Right lobe of liver (tissue), 6 donors: Measurements from ENCODE around the gene ORC1. TPM values are rescaled to one million over a fixed set of nuclear protein-coding genes. Genes with fewer than 3 reads are reported as not detected.

Source experiments
- ATAC-seq, 4 donors: fragments of 200-7000 bp; cut with Tn5 transposase; one replicate each; pipeline ENCODE4 v1.9.1; 2020; ENCODE audit warnings: mild to moderate bottlenecking in 4 of 4, moderate library complexity in 4 of 4
- DNase-seq, 3 donors: peaks; one replicate each; pipeline ENCODE4 v3.0.0-alpha.2; 2020
- H3K27ac ChIP-seq, 3 donors: fragments of 200-600 bp; one replicate each; pipeline ENCODE4 v1.8.0; 2022
- H3K27me3 ChIP-seq, 2 donors: fragments of 200-600 bp; one replicate each; pipeline ENCODE4 v1.8.0; 2022
- H3K36me3 ChIP-seq, 4 donors: fragments of 200-600 bp; sonication (generic) in 1 of 4; one replicate each; pipeline versions ENCODE4 v1.5.1 to v1.8.0; 2017 to 2022; ENCODE audit warnings: control low read depth in 1 of 4
- H3K4me1 ChIP-seq, 4 donors: fragments of 200-600 bp; sonication (generic) in 1 of 4; one replicate each; pipeline versions ENCODE4 v1.5.1 to v1.8.0; 2017 to 2022; ENCODE audit warnings: control low read depth in 1 of 4
- H3K4me3 ChIP-seq, 3 donors: fragments of 200-600 bp; one replicate each; pipeline ENCODE4 v1.8.0; 2022
- H3K9me3 ChIP-seq, 4 donors: fragments of 200-600 bp; sonication (generic) in 1 of 4; one replicate each; pipeline versions ENCODE4 v1.5.1 to v1.8.0; 2017 to 2022; ENCODE audit warnings: control low read depth in 1 of 4
- POLR2A ChIP-seq: fragments of 450-650 bp; IDR thresholded peaks from one replicate; pipeline ENCODE4 v1.6.1; 2017; ENCODE audit warnings: antibody characterized with exemption, mild to moderate bottlenecking
- WGBS: methylation state at CpG from one replicate; pipeline ENCODE4 v1.1.6; 2018; ENCODE audit warnings: low coverage, low lambda C conversion rate; ENCODE audit not compliant: insufficient coverage; ENCODE audit errors: missing lambda C conversion rate; 5-methylcytosine and 5-hydroxymethylcytosine counted together
- intact Hi-C, 2 donors: fragments of 100-400 bp; cut with DNase I; formaldehyde crosslinking; loops; one replicate each; pipeline versions ENCODE4 v1.11.2 to v1.14.1; 2022
- total RNA-seq, 6 experiments: library from RNA; depleted of rRNA in 2 of 6; stranded (reverse); fragments of >200 nt in 2 of 6; fragmentation: NEBNext Ultra II Directional in 3 of 6; extraction: Animal tissue kit (Norgen Biotek cat#: 25700) in 3 of 6; gene quantifications; one replicate each; pipeline versions ENCODE4 v1.1.0 to v1.2.4, GENCODE V29; 2016 to 2023
- TF ChIP-seq, protein P1 (sequence below), 4 donors: fragments of 200-600 bp in 3 of 4; fragments of 450-650 bp in 1 of 4; IDR thresholded peaks; one replicate each; pipeline versions ENCODE4 v1.5.1 to v1.8.0; 2016 to 2022; ENCODE audit warnings: antibody characterized with exemption in 4 of 4, mild to moderate bottlenecking in 2 of 4
- donor health status: DM: no; HTN: yes; CAD: no.
- donor health status: DM: no; HTN: no; CAD: no.
- donor health status: DM: no; HTN: no; CAD: no.
- donor health status: DM: no; HTN: yes; CAD: no.
- donor health status: DM: no; HTN: yes; CAD: no.

ORC1 gene
- total RNA-seq, 6 experiments from 2014 or later = 0.11 to 4.0 (median 0.45) TPM

DNA sequence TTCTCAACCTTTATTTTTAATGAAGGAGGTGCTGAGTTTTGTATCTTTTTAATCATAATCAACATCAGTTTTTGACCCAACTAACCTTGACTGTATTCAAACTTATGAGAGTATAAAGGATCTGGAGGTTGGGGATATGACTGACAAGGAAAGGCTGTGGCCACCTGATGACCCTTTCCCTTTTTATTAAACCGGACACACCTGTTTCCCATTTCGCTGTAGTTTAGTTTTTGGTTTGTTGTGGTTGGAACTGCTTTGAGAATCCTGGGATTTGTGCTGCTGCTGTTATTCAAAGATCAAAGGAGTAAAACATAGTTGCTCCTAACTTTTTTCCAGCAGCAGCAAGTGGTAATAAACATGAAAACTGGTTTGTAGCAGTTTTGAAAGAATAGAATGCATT, 12.6 kb upstream of the ORC1 start:
- 82% methylated on average over 2 of the region's 2 CpGs for WGBS
- no peak overlapping the region for H3K27ac ChIP-seq
- no peak overlapping the region for H3K4me3 ChIP-seq
- intact Hi-C loops = no loop called here
- TF ChIP-seq POLR2A = no peak
- TF ChIP-seq, protein P1, sequence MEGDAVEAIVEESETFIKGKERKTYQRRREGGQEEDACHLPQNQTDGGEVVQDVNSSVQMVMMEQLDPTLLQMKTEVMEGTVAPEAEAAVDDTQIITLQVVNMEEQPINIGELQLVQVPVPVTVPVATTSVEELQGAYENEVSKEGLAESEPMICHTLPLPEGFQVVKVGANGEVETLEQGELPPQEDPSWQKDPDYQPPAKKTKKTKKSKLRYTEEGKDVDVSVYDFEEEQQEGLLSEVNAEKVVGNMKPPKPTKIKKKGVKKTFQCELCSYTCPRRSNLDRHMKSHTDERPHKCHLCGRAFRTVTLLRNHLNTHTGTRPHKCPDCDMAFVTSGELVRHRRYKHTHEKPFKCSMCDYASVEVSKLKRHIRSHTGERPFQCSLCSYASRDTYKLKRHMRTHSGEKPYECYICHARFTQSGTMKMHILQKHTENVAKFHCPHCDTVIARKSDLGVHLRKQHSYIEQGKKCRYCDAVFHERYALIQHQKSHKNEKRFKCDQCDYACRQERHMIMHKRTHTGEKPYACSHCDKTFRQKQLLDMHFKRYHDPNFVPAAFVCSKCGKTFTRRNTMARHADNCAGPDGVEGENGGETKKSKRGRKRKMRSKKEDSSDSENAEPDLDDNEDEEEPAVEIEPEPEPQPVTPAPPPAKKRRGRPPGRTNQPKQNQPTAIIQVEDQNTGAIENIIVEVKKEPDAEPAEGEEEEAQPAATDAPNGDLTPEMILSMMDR (IDR thresholded peaks at IDR 0.05) = no peak
- H3K27me3 ChIP-seq = no peaks in the 10 kb centered on the region
- peaks cover 0 to 74% (median 40%) of the 10 kb centered on the region in 4 donors for H3K36me3 ChIP-seq
- H3K4me1 ChIP-seq = no peaks in the 10 kb centered on the region
- ATAC-seq (no peak), DNase-seq (no peak)
- no peaks in the 10 kb centered on the region for H3K9me3 ChIP-seq

DNA sequence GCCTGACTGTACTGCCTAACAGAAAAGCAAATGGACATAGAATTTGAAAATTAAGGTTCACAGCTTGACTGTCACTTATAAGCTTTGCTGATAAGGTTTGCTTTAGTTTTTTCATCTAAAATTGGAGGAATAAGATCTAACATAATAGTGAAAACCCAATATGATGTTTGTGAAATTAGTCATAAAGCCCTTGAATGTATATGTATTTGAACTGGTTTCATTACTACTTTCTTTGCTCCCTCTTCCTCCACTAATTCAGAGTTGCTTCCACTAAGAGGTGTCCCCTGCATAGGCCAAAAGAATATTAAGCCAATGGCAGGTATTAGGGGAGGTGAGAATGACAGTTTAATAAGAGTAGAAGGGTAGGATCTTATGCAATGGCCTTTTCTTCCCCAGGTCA, 10.7 kb upstream of the ORC1 start:
- Histone ChIP-seq H3K27ac (no peak overlapping the region), H3K36me3 (peaks cover 0 to 88% (median 44%) of the 10 kb centered on the region in 4 donors), H3K4me3 (no peak overlapping the region), H3K27me3 (no peaks in the 10 kb centered on the region), H3K9me3 (no peaks in the 10 kb centered on the region), H3K4me1 (no peaks in the 10 kb centered on the region)
- ATAC-seq (no peak), DNase-seq (no peak)
- intact Hi-C loops = no loop called here
- no peak for TF ChIP-seq POLR2A
- TF ChIP-seq, protein P1 (IDR thresholded peaks at IDR 0.05) = no peak

DNA sequence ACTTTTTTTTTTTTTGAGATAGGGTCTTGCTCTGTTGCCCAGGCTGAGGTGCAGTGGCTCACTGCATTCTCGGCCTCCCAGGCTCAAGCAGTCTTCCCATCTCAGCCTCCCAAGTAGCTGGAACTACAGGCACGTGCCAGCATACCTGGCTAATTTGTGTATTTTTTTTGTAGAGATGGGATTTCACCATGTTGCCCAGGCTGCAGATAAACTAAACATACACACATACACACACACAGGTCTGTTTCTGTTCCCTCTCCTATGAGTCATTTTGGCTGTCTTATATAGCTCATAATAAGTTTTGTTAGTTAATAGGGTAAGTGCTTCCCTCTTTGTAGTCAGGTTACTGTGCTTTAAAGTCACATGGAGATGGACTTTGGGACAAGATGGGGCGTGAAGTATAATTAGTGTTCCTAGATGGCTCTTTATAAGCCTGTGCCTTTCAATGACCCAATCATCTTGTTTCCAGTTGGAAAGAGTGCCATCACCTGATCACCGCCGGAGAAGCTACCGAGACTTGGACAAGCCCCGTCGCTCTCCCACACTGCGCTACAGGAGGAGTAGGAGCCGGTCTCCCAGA, 9.3 kb upstream of the ORC1 start:
- Histone ChIP-seq H3K4me3 (no peak overlapping the region), H3K9me3 (no peaks in the 10 kb centered on the region), H3K4me1 (no peaks in the 10 kb centered on the region), H3K27me3 (no peaks in the 10 kb centered on the region), H3K27ac (no peak overlapping the region), H3K36me3 (peaks cover 6 to 97% (median 44%) of the 10 kb centered on the region in 4 donors)
- DNase-seq = no peak
- no peak for ATAC-seq
- whole genome bisulfite sequencing = 100% methylated on average over 4 of the region's 10 CpGs
- TF ChIP-seq POLR2A = no peak
- TF ChIP-seq, protein P1 (IDR thresholded peaks at IDR 0.05) = no peak
- intact Hi-C loops = no loop called here

DNA sequence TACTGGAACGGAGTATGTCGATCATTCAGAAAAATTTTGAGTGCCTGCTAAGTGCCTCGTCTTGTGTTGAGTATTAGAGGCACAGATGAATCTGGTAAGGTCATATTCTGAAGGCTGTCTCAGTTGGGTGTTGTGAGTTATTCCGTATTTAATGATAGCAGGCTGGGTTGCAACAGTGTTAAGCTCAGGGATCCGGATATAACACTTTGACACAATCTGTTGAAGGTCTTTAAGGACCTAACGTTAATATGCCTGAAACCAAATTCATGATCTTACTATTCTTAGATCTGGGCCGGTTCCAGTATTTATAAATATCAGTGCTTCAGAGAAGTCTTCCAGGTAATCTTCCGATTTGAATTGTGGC, 734 bp upstream of the ORC1 start:
- Histone ChIP-seq H3K27me3 (no peaks in the 10 kb centered on the region), H3K27ac (peak overlapping the region; percentile 79 to 87 (median 81)), H3K4me1 (peaks cover 0 to 26% (median 4%) of the 10 kb centered on the region in 4 donors), H3K9me3 (no peaks in the 10 kb centered on the region), H3K36me3 (peaks cover 3 to 21% (median 6%) of the 10 kb centered on the region in 4 donors), H3K4me3 (peak overlapping the region; percentile 84 to 89 (median 85))
- DNase-seq (no peak), ATAC-seq (no peak)
- intact Hi-C loops = loop anchor here in 1 of 2 donors (10.0 kb wide), 1 partner anchor 280 kb away; no protein-coding TSS in a partner anchor
- WGBS = 1% methylated on average over 8 of the region's 8 CpGs
- TF ChIP-seq, protein P1 (IDR thresholded peaks at IDR 0.05) = no peak
